SK-N-SH (cell line): ENCODE results near the gene PALLD. TPM values are rescaled to one million over a fixed set of nuclear protein-coding genes. Genes with fewer than 3 reads are reported as not detected.
A peak's percentile ranks its signal among the peaks of the same experiment; 100 is the strongest.

ENCODE experiments used
- CTCF ChIA-PET: fragments of 300-600, 350-600 bp; formaldehyde crosslinking; extraction: SDS; loops from one replicate; lab custom pipeline; 2021; lab: Yijun Ruan, JAX
- POLR2A ChIA-PET: fragments of 350-600 bp; sonication (Branson Sonifier 250); formaldehyde crosslinking; extraction: SDS; loops from one replicate; lab custom pipeline; 2020; ENCODE audit warnings: antibody characterized with exemption, inconsistent platforms; lab: Yijun Ruan, JAX
- DNase-seq: peaks from one replicate; pipeline ENCODE4 v3.0.0; 2012
- H2AFZ ChIP-seq: fragments of 200-600 bp; sonication (generic); 2 replicates; pipeline ENCODE4 v1.8.1; 2016; ENCODE audit warnings: antibody characterized with exemption, mild to moderate bottlenecking, low read depth
- H3F3A ChIP-seq: fragments of 200-600 bp; sonication (generic); replicated peaks from 2 replicates; pipeline ENCODE3; 2016; ENCODE audit warnings: antibody characterized with exemption, mild to moderate bottlenecking; ENCODE audit not compliant: insufficient read depth
- H3K27ac ChIP-seq, 2 experiments: fragments of 200-500 bp in 1 of 2; fragments of 200-600 bp in 1 of 2; sonication (Bioruptor generic) in 1 of 2; sonication (generic), shearing (Covaris generic) in 1 of 2; 2 replicates each; pipeline versions ENCODE4 v1.5.1 to v1.6.1; 2014 to 2016; ENCODE audit warnings: low read depth in 2 of 2, inconsistent platforms in 1 of 2, low read length in 1 of 2, mild to moderate bottlenecking in 1 of 2, mixed read lengths in 1 of 2
- H3K27me3 ChIP-seq: fragments of 200-600 bp; sonication (generic), shearing (Covaris generic); 2 replicates; pipeline ENCODE4 v1.6.1; 2016; ENCODE audit warnings: mixed run types; ENCODE audit not compliant: insufficient read depth
- H3K36me3 ChIP-seq, 2 experiments: fragments of 200-500 bp in 1 of 2; fragments of 200-600 bp in 1 of 2; sonication (Bioruptor generic) in 1 of 2; sonication (generic) in 1 of 2; replicated peaks in 1 of 2; 2 replicates each; pipeline versions ENCODE3 to v1.5.1; 2014 to 2016; ENCODE audit warnings: low read length in 1 of 2, mild to moderate bottlenecking in 1 of 2; ENCODE audit not compliant: insufficient read depth in 2 of 2, control insufficient read depth in 1 of 2
- H3K4me1 ChIP-seq, 2 experiments: fragments of 200-500 bp in 1 of 2; fragments of 200-600 bp in 1 of 2; sonication (Bioruptor generic) in 1 of 2; sonication (generic), shearing (Covaris generic) in 1 of 2; 2 replicates each; pipeline versions ENCODE4 v1.5.1 to v1.6.1; 2014 to 2016; ENCODE audit warnings: low read depth in 1 of 2, low read length in 1 of 2, mixed run types in 1 of 2; ENCODE audit not compliant: insufficient read depth in 2 of 2, control insufficient read depth in 1 of 2
- H3K4me2 ChIP-seq: fragments of 200-600 bp; sonication (generic), shearing (Covaris generic); 2 replicates; pipeline ENCODE4 v1.6.1; 2017; ENCODE audit warnings: mixed run types
- H3K4me3 ChIP-seq, 2 experiments: fragments of 200-500 bp in 1 of 2; fragments of 200-600 bp in 1 of 2; sonication (Bioruptor generic) in 1 of 2; sonication (generic), shearing (Covaris generic) in 1 of 2; 2 replicates each; pipeline versions ENCODE4 v1.5.1 to v1.8.1; 2014 to 2016; ENCODE audit warnings: low read depth in 2 of 2, inconsistent platforms in 1 of 2, low read length in 1 of 2, mild to moderate bottlenecking in 1 of 2, mixed read lengths in 1 of 2, moderate library complexity in 1 of 2
- H3K79me2 ChIP-seq: fragments of 200-600 bp; sonication (generic); 2 replicates; pipeline ENCODE4 v1.8.1; 2017; ENCODE audit warnings: mild to moderate bottlenecking; ENCODE audit not compliant: insufficient read depth
- H3K9ac ChIP-seq: fragments of 200-600 bp; sonication (generic); 2 replicates; pipeline ENCODE4 v1.6.1; 2017; ENCODE audit warnings: mixed run types
- H3K9me2 ChIP-seq: fragments of 200-600 bp; sonication (generic); 2 replicates; pipeline ENCODE4 v1.6.1; 2017; ENCODE audit warnings: mixed run types
- H3K9me3 ChIP-seq: fragments of 200-600 bp; sonication (generic); 2 replicates; pipeline ENCODE4 v1.6.1; 2017; ENCODE audit warnings: mixed run types, mild to moderate bottlenecking, moderate library complexity
- H4K20me1 ChIP-seq: fragments of 200-600 bp; sonication (generic); 2 replicates; pipeline ENCODE4 v1.6.1; 2017; ENCODE audit warnings: mild to moderate bottlenecking, mixed run types; ENCODE audit not compliant: insufficient read depth
- CHD2 ChIP-seq: fragments of 150-350 bp; IDR thresholded peaks from 2 replicates; pipeline ENCODE4 v1.6.1; 2018; ENCODE audit warnings: low read length; ENCODE audit not compliant: partially characterized antibody
- FOSL2 ChIP-seq: IDR thresholded peaks from 2 replicates; pipeline ENCODE4 v1.4.0; 2012; ENCODE audit warnings: low read depth, mild to moderate bottlenecking, moderate library complexity, borderline replicate concordance
- FOXJ3 ChIP-seq: sonication (generic); formaldehyde crosslinking; IDR thresholded peaks from 2 replicates; pipeline ENCODE4 v1.5.1; 2020; ENCODE audit warnings: mild to moderate bottlenecking, missing genetic modification reagents
- GATA2 ChIP-seq: sonication (generic); formaldehyde crosslinking; IDR thresholded peaks from 2 replicates; pipeline ENCODE4 v1.5.0; 2020; ENCODE audit warnings: mild to moderate bottlenecking, missing genetic modification reagents
- JUND ChIP-seq: IDR thresholded peaks from 2 replicates; pipeline ENCODE4 v1.4.0; 2012
- MEF2A ChIP-seq: IDR thresholded peaks from 2 replicates; pipeline ENCODE4 v1.4.0; 2012; ENCODE audit warnings: low read depth, borderline replicate concordance
- NFIC ChIP-seq: IDR thresholded peaks from 2 replicates; pipeline ENCODE4 v1.4.0; 2012; ENCODE audit warnings: borderline replicate concordance
- NRF1 ChIP-seq: IDR thresholded peaks from 2 replicates; pipeline ENCODE4 v1.6.1; 2012; ENCODE audit warnings: low read depth, mild to moderate bottlenecking, low read length
- POLR2AphosphoS5 ChIP-seq: IDR thresholded peaks from 2 replicates; pipeline ENCODE4 v1.6.1; 2012; ENCODE audit warnings: low read depth, low read length
- RCOR1 ChIP-seq: fragments of 150-350 bp; IDR thresholded peaks from 2 replicates; pipeline ENCODE4 v1.6.1; 2017; ENCODE audit warnings: antibody characterized with exemption, low read length
- SMC3 ChIP-seq: IDR thresholded peaks from 2 replicates; pipeline ENCODE4 v1.6.1; 2012; ENCODE audit warnings: low read depth, low read length, improper control_type of control experiment
- WGBS: methylation state at CpG from one replicate; pipeline ENCODE4 v1.1.6; 2017; ENCODE audit warnings: low lambda C conversion rate; 5-methylcytosine and 5-hydroxymethylcytosine counted together
- polyA plus RNA-seq, 3 experiments: library from polyadenylated mRNA; depleted of rRNA; stranded (reverse); fragments of >200 nt; gene quantifications; 2 replicates each; pipeline ENCODE4 v1.2.3, GENCODE V29; 2012
- TF ChIP-seq, protein P1 (sequence below): IDR thresholded peaks from 2 replicates; pipeline ENCODE4 v1.4.0; 2012; ENCODE audit warnings: low read depth, borderline replicate concordance
- TF ChIP-seq, protein P2 (sequence below): IDR thresholded peaks from 2 replicates; pipeline ENCODE4 v1.4.0; 2012; ENCODE audit warnings: low read depth
- TF ChIP-seq, protein P3 (sequence below): IDR thresholded peaks from 2 replicates; pipeline ENCODE4 v1.6.1; 2012; ENCODE audit warnings: mild to moderate bottlenecking, low read depth, low read length, moderate library complexity
- TF ChIP-seq, protein P4 (sequence below): fragments of 200-600 bp; sonication (generic); IDR thresholded peaks from 2 replicates; pipeline ENCODE4 v1.6.1; 2017; ENCODE audit warnings: antibody characterized with exemption, mild to moderate bottlenecking, moderate library complexity
- TF ChIP-seq, protein P5 (sequence below): IDR thresholded peaks from 2 replicates; pipeline ENCODE4; 2012

The PALLD gene
- polyA plus RNA-seq, 1 of the 3 experiments (the other 2 are of a cell fraction) = 33.0 TPM

DNA sequence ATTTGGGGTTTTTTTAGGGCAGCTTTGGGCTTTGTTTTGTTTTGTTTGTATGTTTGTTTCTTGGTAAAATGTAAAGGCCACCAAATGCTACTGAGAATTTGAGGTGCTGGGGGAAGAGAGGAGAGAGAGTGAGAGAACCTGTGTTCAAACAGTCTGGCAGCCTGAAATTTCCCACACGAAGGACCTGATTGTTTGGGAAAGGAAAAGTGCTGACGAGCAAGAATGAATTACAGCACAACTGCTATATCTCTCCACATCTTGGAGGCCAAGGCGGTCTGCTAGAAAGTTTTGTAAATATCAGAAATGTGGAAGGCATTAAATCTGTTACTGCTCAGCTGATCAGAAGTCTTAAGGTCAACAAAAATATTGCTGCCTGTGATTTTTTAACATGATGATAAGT is 170.5 kb downstream of the PALLD start:
- Histone ChIP-seq H3K27me3 (no peaks in the 10 kb centered on the region), H3K9me2 (no peaks in the 10 kb centered on the region), H3K27ac (peak overlapping the region in 1 of 2 experiments; percentile 61; a peak in 2 of 4 replicates), H3K4me1 (peaks cover 0 to 15% of the 10 kb centered on the region in 2 experiments; a peak in 3 of 4 replicates), H3K4me3 (no peak overlapping the region), H3K9ac (no peak overlapping the region), H3K79me2 (0 out of 2 replicates have a peak, but pooled peaks cover 3% of the 10 kb centered on the region), H3F3A (peaks cover 13% of the 10 kb centered on the region), H3K9me3 (no peaks in the 10 kb centered on the region), H2AFZ (no peak overlapping the region), H4K20me1 (no peaks in the 10 kb centered on the region), H3K36me3 (peaks cover 0 to 4% of the 10 kb centered on the region in 2 experiments), H3K4me2 (no peak overlapping the region)
- TF ChIP-seq, protein P1, sequence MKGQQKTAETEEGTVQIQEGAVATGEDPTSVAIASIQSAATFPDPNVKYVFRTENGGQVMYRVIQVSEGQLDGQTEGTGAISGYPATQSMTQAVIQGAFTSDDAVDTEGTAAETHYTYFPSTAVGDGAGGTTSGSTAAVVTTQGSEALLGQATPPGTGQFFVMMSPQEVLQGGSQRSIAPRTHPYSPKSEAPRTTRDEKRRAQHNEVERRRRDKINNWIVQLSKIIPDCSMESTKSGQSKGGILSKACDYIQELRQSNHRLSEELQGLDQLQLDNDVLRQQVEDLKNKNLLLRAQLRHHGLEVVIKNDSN = no peak
- no peak for TF ChIP-seq JUND
- no peak for TF ChIP-seq FOSL2
- TF ChIP-seq NRF1 = no peak
- no peak for TF ChIP-seq NFIC
- TF ChIP-seq FOXJ3 (CRISPR knock-in tag) = no peak
- no peak for TF ChIP-seq GATA2 (CRISPR knock-in tag)
- ChIA-PET CTCF (no interaction called here), POLR2A (no interaction called here)
- no peak for DNase-seq
- 88% methylated on average over 3 of the region's 3 CpGs for WGBS

DNA sequence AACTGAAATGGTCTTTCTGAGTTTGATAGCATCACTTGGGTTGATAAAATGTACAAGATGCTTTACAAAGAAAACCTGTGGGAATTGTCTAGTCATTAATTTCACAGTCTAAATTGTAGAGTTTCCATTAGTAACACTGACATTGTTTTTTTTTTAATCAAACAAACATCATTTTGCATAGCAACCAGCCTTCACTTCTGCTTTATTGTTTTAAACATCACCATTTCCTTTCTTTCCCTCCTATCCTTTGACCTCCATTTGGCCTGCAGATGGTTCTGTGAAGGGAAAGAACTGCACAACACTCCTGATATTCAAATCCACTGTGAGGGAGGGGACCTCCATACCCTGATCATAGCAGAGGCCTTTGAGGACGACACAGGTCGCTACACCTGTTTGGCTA is 171.1 kb downstream of the PALLD start:
- CTCF ChIA-PET = no interaction called here
- no peak for TF ChIP-seq POLR2AphosphoS5
- TF ChIP-seq, protein P1 = no peak
- TF ChIP-seq, protein P2, sequence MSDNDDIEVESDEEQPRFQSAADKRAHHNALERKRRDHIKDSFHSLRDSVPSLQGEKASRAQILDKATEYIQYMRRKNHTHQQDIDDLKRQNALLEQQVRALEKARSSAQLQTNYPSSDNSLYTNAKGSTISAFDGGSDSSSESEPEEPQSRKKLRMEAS = no peak
- no peak for TF ChIP-seq FOXJ3 (CRISPR knock-in tag)
- no peak for TF ChIP-seq NFIC
- TF ChIP-seq NRF1 = no peak
- TF ChIP-seq MEF2A = no peak
- TF ChIP-seq SMC3 = no peak
- no peak for TF ChIP-seq GATA2 (CRISPR knock-in tag)
- TF ChIP-seq, protein P3, sequence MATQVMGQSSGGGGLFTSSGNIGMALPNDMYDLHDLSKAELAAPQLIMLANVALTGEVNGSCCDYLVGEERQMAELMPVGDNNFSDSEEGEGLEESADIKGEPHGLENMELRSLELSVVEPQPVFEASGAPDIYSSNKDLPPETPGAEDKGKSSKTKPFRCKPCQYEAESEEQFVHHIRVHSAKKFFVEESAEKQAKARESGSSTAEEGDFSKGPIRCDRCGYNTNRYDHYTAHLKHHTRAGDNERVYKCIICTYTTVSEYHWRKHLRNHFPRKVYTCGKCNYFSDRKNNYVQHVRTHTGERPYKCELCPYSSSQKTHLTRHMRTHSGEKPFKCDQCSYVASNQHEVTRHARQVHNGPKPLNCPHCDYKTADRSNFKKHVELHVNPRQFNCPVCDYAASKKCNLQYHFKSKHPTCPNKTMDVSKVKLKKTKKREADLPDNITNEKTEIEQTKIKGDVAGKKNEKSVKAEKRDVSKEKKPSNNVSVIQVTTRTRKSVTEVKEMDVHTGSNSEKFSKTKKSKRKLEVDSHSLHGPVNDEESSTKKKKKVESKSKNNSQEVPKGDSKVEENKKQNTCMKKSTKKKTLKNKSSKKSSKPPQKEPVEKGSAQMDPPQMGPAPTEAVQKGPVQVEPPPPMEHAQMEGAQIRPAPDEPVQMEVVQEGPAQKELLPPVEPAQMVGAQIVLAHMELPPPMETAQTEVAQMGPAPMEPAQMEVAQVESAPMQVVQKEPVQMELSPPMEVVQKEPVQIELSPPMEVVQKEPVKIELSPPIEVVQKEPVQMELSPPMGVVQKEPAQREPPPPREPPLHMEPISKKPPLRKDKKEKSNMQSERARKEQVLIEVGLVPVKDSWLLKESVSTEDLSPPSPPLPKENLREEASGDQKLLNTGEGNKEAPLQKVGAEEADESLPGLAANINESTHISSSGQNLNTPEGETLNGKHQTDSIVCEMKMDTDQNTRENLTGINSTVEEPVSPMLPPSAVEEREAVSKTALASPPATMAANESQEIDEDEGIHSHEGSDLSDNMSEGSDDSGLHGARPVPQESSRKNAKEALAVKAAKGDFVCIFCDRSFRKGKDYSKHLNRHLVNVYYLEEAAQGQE = no peak
- no peak for TF ChIP-seq CHD2
- no peak for TF ChIP-seq RCOR1
- TF ChIP-seq, protein P4, sequence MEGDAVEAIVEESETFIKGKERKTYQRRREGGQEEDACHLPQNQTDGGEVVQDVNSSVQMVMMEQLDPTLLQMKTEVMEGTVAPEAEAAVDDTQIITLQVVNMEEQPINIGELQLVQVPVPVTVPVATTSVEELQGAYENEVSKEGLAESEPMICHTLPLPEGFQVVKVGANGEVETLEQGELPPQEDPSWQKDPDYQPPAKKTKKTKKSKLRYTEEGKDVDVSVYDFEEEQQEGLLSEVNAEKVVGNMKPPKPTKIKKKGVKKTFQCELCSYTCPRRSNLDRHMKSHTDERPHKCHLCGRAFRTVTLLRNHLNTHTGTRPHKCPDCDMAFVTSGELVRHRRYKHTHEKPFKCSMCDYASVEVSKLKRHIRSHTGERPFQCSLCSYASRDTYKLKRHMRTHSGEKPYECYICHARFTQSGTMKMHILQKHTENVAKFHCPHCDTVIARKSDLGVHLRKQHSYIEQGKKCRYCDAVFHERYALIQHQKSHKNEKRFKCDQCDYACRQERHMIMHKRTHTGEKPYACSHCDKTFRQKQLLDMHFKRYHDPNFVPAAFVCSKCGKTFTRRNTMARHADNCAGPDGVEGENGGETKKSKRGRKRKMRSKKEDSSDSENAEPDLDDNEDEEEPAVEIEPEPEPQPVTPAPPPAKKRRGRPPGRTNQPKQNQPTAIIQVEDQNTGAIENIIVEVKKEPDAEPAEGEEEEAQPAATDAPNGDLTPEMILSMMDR = no peak
- TF ChIP-seq, protein P5, sequence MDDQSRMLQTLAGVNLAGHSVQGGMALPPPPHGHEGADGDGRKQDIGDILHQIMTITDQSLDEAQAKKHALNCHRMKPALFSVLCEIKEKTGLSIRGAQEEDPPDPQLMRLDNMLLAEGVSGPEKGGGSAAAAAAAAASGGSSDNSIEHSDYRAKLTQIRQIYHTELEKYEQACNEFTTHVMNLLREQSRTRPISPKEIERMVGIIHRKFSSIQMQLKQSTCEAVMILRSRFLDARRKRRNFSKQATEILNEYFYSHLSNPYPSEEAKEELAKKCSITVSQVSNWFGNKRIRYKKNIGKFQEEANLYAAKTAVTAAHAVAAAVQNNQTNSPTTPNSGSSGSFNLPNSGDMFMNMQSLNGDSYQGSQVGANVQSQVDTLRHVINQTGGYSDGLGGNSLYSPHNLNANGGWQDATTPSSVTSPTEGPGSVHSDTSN = no peak
- Histone ChIP-seq H3K9ac (no peak overlapping the region), H3K36me3 (peaks cover 0 to 4% of the 10 kb centered on the region in 2 experiments), H3F3A (peaks cover 13% of the 10 kb centered on the region), H3K4me1 (peaks cover 0 to 15% of the 10 kb centered on the region in 2 experiments; a peak in 3 of 4 replicates), H3K4me2 (no peak overlapping the region), H2AFZ (no peak overlapping the region), H3K27me3 (no peaks in the 10 kb centered on the region), H3K4me3 (no peak overlapping the region), H3K79me2 (0 out of 2 replicates have a peak, but pooled peaks cover 3% of the 10 kb centered on the region), H3K27ac (no peak overlapping the region; a peak in 1 of 4 replicates), H3K9me2 (no peaks in the 10 kb centered on the region), H3K9me3 (no peaks in the 10 kb centered on the region), H4K20me1 (no peaks in the 10 kb centered on the region)
- no peak for DNase-seq
- WGBS = 94% methylated on average over 2 of the region's 2 CpGs
- POLR2A ChIA-PET = no interaction called here
